Kidney (tissue), 14 donors: ENCODE measurements around the gene HLF. TPM values are rescaled to one million over a fixed set of nuclear protein-coding genes. Genes with fewer than 3 reads are reported as not detected.

Experiments
- DNase-seq, 5 donors: peaks; one replicate each; pipeline ENCODE4 v3.0.0-alpha.2; 2013 to 2020
- FAIRE-seq: peaks from 2 replicates; lab custom pipeline; 2012; peaks lifted over from hg19 to GRCh38; lab: Jason Lieb, UNC
- H3K27ac ChIP-seq, 2 donors: one replicate each; pipeline ENCODE4 v1.7.0; 2013; ENCODE audit warnings: low read depth in 2 of 2, low read length in 2 of 2, inconsistent platforms in 1 of 2
- H3K27me3 ChIP-seq: one replicate; pipeline ENCODE4 v1.7.1; 2013; ENCODE audit warnings: low read length, inconsistent platforms; ENCODE audit not compliant: control insufficient read depth, insufficient read depth
- H3K36me3 ChIP-seq, 3 donors: one replicate each; pipeline versions ENCODE4 v1.7.0 to v1.7.1; 2013; ENCODE audit warnings: low read length in 3 of 3, control low read depth in 1 of 3, inconsistent platforms in 1 of 3; ENCODE audit not compliant: insufficient read depth in 3 of 3, control insufficient read depth in 2 of 3
- H3K4me1 ChIP-seq, 3 donors: one replicate each; pipeline versions ENCODE4 v1.7.0 to v1.7.1; 2013; ENCODE audit warnings: low read length in 3 of 3, inconsistent platforms in 1 of 3, low read depth in 1 of 3; ENCODE audit not compliant: control insufficient read depth in 2 of 3, insufficient read depth in 2 of 3
- H3K4me3 ChIP-seq, 3 donors: one replicate each; pipeline versions ENCODE4 v1.7.0 to v1.8.1; 2013; ENCODE audit warnings: low read length in 3 of 3, control low read depth in 1 of 3, inconsistent platforms in 1 of 3
- H3K9ac ChIP-seq, 3 donors: one replicate each; pipeline versions ENCODE4 v1.7.0 to v1.7.1; 2013; ENCODE audit warnings: low read length in 3 of 3, control low read depth in 1 of 3, inconsistent platforms in 1 of 3
- H3K9me3 ChIP-seq, 3 donors: one replicate each; pipeline versions ENCODE4 v1.7.0 to v1.7.1; 2013; ENCODE audit warnings: low read length in 3 of 3, control low read depth in 1 of 3, inconsistent platforms in 1 of 3; ENCODE audit not compliant: control insufficient read depth in 2 of 3, insufficient read depth in 1 of 3
- intact Hi-C: fragments of 100-400 bp; cut with DNase I; formaldehyde crosslinking; loops from one replicate; pipeline ENCODE4 v1.11.1; 2022
- polyA plus RNA-seq: library from polyadenylated mRNA; stranded (reverse); fragments of 350-450 nt; fragmentation: Illumina TruSeq; extraction: RNeasy Lipid Tissue Mini Kit (QIAGEN cat#74804); gene quantifications from one replicate; pipeline ENCODE4 v1.2.3, GENCODE V29; 2014; ENCODE audit warnings: low read depth, low replicate concordance; ENCODE audit not compliant: insufficient read depth
- total RNA-seq: library from RNA; stranded (reverse); fragmentation: NEBNext Ultra II Directional; extraction: Animal tissue kit (Norgen Biotek cat#: 25700); gene quantifications from one replicate; pipeline ENCODE4 v1.2.1, GENCODE V29; 2021
- TF ChIP-seq, protein P1 (sequence below): IDR thresholded peaks from 3 replicates; pipeline ENCODE4 v1.5.1; 2012; ENCODE audit warnings: mild to moderate bottlenecking, moderate library complexity, borderline replicate concordance; ENCODE audit not compliant: insufficient read depth; ENCODE audit errors: extremely low read depth
- donor health status: control.
- donor health status: control.
- donor health status: control.
- donor health status: control.
- donor health status: control.
- donor health status: DM: yes; HTN: yes; CAD: no.
- donor health status: Normal renal cell carcinoma (clear cell type).

HLF gene
- total and polyA plus RNA-seq, 2 donors from 2014 or later: 9.1 to 38.4 TPM

DNA sequence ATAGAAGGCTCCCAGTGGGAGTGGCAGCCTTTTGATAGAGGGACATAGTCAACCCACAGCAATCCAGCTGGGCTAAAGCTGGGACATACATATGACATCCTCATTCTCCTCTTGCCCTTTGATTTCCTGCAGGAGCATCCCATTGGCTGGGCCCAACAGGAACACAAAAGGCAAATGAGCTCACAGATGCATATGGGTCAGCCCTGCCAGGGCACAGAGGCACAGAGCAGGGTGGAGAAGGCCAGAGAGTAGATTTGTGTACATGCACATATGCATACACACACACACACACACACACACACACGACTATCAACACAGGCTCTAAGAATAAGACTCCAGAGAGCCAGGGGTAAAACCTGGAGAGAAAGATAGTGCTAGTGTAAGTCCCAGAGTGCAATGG is 98.3 kb downstream of the HLF start:
- DNase-seq (no peak), FAIRE-seq (no peak)
- intact Hi-C loops: no loop called here
- Histone ChIP-seq H3K9me3 (peaks cover 0 to 7% (median 4%) of the 10 kb centered on the region in 3 donors), H3K36me3 (no peaks in the 10 kb centered on the region), H3K4me3 (no peak overlapping the region), H3K4me1 (no peaks in the 10 kb centered on the region), H3K27ac (no peak overlapping the region), H3K9ac (no peak overlapping the region), H3K27me3 (no peaks in the 10 kb centered on the region)
- TF ChIP-seq, protein P1, sequence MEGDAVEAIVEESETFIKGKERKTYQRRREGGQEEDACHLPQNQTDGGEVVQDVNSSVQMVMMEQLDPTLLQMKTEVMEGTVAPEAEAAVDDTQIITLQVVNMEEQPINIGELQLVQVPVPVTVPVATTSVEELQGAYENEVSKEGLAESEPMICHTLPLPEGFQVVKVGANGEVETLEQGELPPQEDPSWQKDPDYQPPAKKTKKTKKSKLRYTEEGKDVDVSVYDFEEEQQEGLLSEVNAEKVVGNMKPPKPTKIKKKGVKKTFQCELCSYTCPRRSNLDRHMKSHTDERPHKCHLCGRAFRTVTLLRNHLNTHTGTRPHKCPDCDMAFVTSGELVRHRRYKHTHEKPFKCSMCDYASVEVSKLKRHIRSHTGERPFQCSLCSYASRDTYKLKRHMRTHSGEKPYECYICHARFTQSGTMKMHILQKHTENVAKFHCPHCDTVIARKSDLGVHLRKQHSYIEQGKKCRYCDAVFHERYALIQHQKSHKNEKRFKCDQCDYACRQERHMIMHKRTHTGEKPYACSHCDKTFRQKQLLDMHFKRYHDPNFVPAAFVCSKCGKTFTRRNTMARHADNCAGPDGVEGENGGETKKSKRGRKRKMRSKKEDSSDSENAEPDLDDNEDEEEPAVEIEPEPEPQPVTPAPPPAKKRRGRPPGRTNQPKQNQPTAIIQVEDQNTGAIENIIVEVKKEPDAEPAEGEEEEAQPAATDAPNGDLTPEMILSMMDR: no peak

DNA sequence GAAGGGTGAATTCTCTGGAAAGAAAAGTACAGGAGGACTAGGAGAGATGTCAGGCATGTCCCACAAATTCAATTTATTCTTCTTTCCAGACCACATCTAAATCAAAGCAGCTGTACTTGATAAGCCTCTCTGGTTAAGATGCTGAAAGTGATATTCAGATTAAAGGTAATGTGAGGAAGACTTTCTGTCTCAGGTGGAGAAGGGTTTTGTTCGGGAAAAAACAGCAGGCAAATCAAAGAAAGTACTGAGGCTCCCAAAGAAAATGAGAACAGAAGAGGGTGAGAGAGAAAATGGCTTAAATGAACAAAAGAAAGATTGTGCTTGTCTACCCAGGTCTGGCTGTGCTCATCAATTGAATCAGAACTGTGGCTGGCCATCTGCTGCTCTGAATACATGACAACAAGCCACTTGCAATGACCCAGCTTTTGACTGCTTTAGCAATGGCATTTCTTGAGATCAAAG is 101.3 kb downstream of the HLF start:
- no peak for FAIRE-seq
- peaks cover 0 to 4% (median 4%) of the 10 kb centered on the region in 3 donors for H3K9me3 ChIP-seq
- no peak overlapping the region for H3K9ac ChIP-seq
- H3K36me3 ChIP-seq: no peaks in the 10 kb centered on the region
- H3K4me3 ChIP-seq: no peak overlapping the region
- intact Hi-C loops: no loop called here
- H3K27me3 ChIP-seq: no peaks in the 10 kb centered on the region
- no peak overlapping the region for H3K27ac ChIP-seq
- no peak for DNase-seq
- H3K4me1 ChIP-seq: no peaks in the 10 kb centered on the region
- TF ChIP-seq, protein P1: no peak

- no peaks in the 10 kb centered on the region for H3K9me3 ChIP-seq
- H3K36me3 ChIP-seq: no peaks in the 10 kb centered on the region
- TF ChIP-seq, protein P1: no peak
- no peak overlapping the region for H3K4me3 ChIP-seq
- H3K27me3 ChIP-seq: no peaks in the 10 kb centered on the region
- H3K4me1 ChIP-seq: no peaks in the 10 kb centered on the region
- no peak overlapping the region for H3K27ac ChIP-seq
- no peak overlapping the region for H3K9ac ChIP-seq
- DNase-seq (no peak), FAIRE-seq (no peak)
- intact Hi-C loops: no loop called here
These were observed 103.9 kb downstream of the HLF start for GRCh38 chr17:55368706-55369105.

Other genes starting within 250 kb of the HLF start
- gene MMD, start 156.9 kb downstream of the HLF start, total RNA-seq: 9.9 TPM
- gene MMD, start 156.9 kb downstream of the HLF start, polyA plus RNA-seq: 6.4 TPM
- gene SMIM36, start 246.5 kb downstream of the HLF start, total RNA-seq: not detected
- not detected for gene SMIM36, start 246.5 kb downstream of the HLF start, polyA plus RNA-seq